Activated CD8-positive, alpha-beta memory T cell treated with anti-CD3 and anti-CD28 coated beads, Interleukin-2, amount 50 U/mL, for 24 hours (primary cell): ENCODE measurements around the gene LRRC15.
A peak's percentile ranks its signal among the peaks of the same experiment; 100 is the strongest.

Source experiments
- DNase-seq: peaks from one replicate; pipeline ENCODE4 v3.0.0-alpha.2; 2020; ENCODE audit errors: extremely low read depth

Gene LRRC15

GRCh38 chr3:194316918-194317317 lies 52.6 kb downstream of the LRRC15 start:
- DNase-seq: no peak

GRCh38 chr3:194315965-194316361 lies 53.6 kb downstream of the LRRC15 start:
- no peak for DNase-seq

GRCh38 chr3:194315088-194315964 lies 54.2 kb downstream of the LRRC15 start:
- DNase-seq: peak; percentile 51

- no peak for DNase-seq
Observed at GRCh38 chr3:194314388-194315068, 55.0 kb downstream of the LRRC15 start.

GRCh38 chr3:194313560-194314387 lies 55.8 kb downstream of the LRRC15 start:
- no peak for DNase-seq

- no peak for DNase-seq
Observed at GRCh38 chr3:194312743-194313281, 56.7 kb downstream of the LRRC15 start.

GRCh38 chr3:194312186-194312742 lies 57.3 kb downstream of the LRRC15 start:
- no peak for DNase-seq

GRCh38 chr3:194311000-194311399 lies 58.5 kb downstream of the LRRC15 start:
- no peak for DNase-seq

- no peak for DNase-seq
Observed at GRCh38 chr3:194310060-194310835, 59.3 kb downstream of the LRRC15 start.

- DNase-seq: no peak
Observed at GRCh38 chr3:194308601-194309449, 60.7 kb downstream of the LRRC15 start.

- no peak for DNase-seq
Observed at GRCh38 chr3:194307849-194308248, 61.7 kb downstream of the LRRC15 start.

GRCh38 chr3:194306771-194307640 lies 62.5 kb downstream of the LRRC15 start:
- no peak for DNase-seq

- no peak for DNase-seq
Observed at GRCh38 chr3:194306109-194306686, 63.3 kb downstream of the LRRC15 start.

GRCh38 chr3:194305356-194306108 lies 64.0 kb downstream of the LRRC15 start:
- DNase-seq: no peak
